OCI-LY3 (cell line): Measurements from ENCODE around the gene THRB.

Source experiments
- EZH2phosphoT487 ChIP-seq: fragments of 200-600 bp; shearing (Covaris generic); IDR thresholded peaks from 2 replicates; pipeline ENCODE4 v1.6.1; 2018; ENCODE audit warnings: antibody characterized with exemption, mixed run types, low read depth
- TF ChIP-seq, protein P1 (sequence below): fragments of 200-600, 300-600 bp; sonication (generic); IDR thresholded peaks from 2 replicates; pipeline ENCODE4 v1.5.1; 2014; ENCODE audit warnings: antibody characterized with exemption, low read length, low read depth

DNA sequence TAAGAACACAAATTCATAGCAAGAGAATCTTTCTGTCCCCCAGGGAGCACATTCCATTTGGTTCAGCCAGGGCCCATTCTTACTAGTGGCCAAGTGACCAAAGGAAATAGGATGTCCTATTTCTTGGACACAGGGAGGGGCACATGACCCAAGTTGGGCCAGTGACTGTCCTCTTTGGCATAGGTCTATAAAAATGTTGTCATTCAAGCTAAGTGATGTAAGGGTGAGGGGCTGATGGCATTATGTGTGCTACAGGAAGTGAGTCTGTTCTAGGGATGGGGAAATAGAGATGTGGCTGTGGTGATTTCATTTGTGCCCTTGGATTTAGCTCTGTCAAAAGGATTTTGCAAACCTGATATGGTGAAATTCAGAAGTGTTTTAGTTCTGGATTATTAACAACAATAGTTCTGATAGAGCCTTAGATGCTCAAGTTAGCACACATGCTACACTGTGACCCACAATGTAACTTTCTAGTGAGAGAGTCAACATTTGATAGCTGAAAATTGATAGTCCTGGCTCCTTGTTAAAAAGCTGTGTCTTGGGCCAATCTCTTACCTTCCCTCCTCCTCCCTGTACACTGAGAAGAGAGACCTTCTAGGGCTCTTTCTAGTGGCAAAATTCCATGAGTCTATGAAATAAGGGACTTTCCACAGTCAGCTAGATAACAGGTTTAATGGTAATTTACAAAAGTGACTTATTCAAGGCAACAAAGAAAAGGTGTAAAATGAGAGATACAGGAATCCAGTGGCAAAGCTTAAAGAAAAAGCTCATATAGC is 117.2 kb downstream of the THRB start:
- TF ChIP-seq, protein P1, sequence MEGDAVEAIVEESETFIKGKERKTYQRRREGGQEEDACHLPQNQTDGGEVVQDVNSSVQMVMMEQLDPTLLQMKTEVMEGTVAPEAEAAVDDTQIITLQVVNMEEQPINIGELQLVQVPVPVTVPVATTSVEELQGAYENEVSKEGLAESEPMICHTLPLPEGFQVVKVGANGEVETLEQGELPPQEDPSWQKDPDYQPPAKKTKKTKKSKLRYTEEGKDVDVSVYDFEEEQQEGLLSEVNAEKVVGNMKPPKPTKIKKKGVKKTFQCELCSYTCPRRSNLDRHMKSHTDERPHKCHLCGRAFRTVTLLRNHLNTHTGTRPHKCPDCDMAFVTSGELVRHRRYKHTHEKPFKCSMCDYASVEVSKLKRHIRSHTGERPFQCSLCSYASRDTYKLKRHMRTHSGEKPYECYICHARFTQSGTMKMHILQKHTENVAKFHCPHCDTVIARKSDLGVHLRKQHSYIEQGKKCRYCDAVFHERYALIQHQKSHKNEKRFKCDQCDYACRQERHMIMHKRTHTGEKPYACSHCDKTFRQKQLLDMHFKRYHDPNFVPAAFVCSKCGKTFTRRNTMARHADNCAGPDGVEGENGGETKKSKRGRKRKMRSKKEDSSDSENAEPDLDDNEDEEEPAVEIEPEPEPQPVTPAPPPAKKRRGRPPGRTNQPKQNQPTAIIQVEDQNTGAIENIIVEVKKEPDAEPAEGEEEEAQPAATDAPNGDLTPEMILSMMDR, result no peak
- no peak for TF ChIP-seq EZH2phosphoT487
